ENCODE measurements around the gene TRIM69.
"Not testable (repeated sequence)": the region's sequence is repeated elsewhere in the genome, so short reads cannot be mapped to it uniquely, and the experiment has no call there.

Gene TRIM69

DNA sequence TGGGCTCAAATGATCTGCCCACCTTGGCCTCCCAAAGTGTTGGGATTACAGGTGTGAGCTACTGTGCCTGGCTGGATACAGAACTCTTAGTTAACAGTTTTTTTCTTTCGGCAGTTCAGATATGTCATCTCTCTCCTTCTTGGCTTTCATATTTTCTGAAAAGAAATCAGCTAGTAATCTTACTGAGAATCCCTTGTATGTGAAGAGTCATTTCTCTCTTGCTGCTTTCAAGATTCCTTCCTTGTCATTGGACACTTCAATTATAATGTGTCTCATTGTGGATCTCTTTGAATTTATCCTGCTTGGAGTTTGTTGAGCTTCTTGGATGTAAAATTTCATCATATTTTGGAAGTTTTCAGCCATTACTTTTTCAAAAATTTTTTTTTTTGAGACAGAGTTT is 17.0 kb downstream of the TRIM69 start:
- DNase-seq, result no peak

GRCh38 chr15:44763187-44763586 is 26.9 kb downstream of the TRIM69 start:
- DNase-seq, result no peak

GRCh38 chr15:44763848-44764247 is 27.5 kb downstream of the TRIM69 start:
- no peak for DNase-seq

DNA sequence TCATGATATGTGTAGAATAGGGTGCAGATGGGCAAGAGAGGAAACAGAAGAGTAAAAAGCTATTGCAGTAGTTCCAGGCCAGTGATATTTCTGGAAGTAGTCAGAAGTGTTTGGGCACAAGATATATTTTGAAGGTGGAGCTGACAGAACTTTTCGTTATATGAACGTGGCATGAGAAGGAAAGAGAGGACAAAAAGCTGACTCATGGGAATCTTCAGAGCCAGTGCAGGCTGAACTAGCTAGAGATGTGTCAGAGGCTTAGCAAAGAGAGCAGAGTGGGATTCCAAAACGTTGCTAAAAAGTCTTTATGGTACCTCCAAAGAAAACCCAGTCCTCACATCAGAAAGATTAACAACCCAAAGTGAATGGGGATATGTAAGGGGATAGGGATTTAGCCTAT is 28.7 kb downstream of the TRIM69 start:
- DNase-seq, result no peak

DNA sequence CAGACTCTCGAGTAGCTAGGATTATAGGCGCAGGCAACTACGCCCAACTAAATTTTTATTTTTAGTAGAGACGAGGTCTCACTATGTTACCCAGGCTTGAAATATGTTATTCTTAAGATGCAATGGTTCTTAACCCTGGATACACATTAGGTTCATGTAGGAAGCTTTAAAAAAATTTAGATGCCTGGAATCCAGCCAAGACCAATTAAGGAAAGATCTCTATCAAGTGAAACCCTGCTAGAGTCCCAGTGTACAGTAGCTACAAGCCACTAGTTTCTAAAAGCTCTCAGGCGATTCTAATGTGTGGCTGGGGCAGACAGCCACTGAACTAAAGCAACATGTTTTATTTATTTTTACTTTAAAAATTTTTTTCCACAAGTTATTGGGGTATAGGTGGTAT is 33.2 kb downstream of the TRIM69 start:
- no peak for DNase-seq

DNA sequence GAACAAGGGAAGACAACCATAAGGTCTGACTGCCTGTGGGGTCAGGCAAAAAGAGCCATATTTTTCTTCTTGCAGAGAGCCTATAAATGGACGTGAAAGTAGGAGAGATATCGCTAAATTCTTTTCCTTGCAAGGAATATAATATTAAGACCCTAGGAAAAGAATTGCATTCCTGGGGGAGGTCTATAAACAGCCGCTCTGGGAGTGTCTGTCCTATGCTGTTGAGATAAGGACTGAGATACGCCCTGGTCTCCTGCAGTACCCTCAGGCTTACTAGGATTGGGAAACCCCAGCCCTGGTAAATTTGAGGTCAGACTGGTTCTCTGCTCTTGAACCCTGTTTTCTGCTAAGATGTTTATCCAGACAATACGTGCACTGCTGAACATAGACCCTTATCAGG is 34.4 kb downstream of the TRIM69 start:
- not testable (repeated sequence) for DNase-seq

DNA sequence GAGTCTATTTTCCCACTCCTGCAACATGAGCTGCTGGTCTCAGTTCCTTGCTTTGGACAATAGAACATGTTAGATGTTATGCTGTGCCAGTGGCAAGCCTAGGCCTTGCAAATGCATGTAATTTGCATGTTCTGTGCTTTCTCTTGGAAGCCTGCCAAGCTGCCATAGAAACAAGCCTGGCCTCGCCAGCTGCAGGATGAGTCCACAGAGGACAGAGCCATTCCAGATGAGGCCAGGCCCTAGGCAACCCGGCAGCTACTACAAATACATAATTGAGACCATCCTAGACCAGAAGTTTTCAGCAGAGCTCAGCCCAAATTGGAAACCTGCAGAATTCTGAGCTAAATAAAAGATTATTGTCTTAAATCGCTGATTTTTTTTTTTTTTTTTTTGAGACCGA is 39.6 kb downstream of the TRIM69 start:
- DNase-seq, result no peak

GRCh38 chr15:44779761-44780160 is 43.4 kb downstream of the TRIM69 start:
- DNase-seq, result no peak

DNA sequence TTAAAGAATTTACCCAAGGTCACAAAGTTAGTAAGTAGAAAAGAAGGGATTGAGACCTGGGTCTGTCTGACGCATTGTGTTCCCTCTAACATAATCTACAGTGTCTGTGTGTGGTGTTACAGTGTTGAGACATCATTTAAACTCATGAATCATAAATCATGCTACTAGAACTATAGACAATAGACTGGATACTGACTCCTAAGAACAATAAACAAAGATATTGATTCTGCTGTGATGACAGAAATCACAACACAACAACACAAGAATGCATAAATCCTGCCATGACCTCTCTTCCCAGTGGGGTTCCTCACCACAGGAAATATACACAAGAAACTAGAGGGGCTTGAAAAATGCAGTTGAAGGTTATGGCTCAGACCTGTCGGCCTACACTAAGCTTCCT is 44.3 kb downstream of the TRIM69 start:
- DNase-seq, result no peak

GRCh38 chr15:44781128-44781810 is 44.9 kb downstream of the TRIM69 start:
- DNase-seq, result no peak

DNA sequence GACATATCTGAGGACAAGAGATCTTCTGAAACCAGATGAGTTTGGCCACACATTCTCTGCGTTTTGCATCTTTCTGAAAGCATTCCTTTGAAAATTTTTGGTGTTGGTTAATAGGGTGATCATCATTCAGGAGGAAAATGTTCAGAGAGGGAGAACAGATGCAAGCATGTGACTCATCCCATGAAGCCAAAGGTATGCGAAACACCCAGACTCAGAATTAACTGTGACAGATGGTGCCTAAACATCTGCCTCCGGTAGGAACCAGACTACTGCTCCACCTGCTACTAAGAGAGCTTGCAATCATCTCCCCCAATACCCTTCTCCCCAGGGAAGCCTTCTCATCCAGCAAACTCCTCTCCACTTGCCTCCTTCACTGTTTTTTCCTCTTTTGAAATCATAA is 46.2 kb downstream of the TRIM69 start:
- DNase-seq, result no peak

- DNase-seq, result not testable (repeated sequence)
Measured at GRCh38 chr15:44784918-44785274, 48.6 kb downstream of the TRIM69 start.

- no peak for DNase-seq
Measured at GRCh38 chr15:44788748-44789147, 52.4 kb downstream of the TRIM69 start.

- no peak for DNase-seq
Measured at GRCh38 chr15:44790215-44790614, 53.9 kb downstream of the TRIM69 start.

GRCh38 chr15:44790656-44791055 is 54.3 kb downstream of the TRIM69 start:
- DNase-seq, result no peak

DNA sequence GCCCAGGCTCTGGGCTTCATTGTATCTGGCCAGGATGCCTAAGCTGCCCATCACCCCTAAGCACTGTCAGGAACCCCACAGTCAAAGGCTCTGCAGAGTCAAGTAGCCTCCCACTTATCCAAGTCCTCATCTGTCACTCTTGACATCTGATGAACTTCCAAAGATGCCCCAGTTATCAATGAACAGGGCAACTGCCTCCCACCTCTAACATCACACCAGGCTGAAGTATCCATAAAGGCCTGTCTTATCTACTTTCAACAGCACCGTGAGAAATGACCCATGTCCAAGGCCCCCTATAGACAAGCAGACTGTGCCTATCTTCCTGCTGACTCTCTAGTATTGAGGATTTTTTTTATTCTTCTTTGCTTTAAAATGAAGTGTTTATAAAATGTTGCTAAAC is 56.4 kb downstream of the TRIM69 start:
- DNase-seq, result no peak

DNA sequence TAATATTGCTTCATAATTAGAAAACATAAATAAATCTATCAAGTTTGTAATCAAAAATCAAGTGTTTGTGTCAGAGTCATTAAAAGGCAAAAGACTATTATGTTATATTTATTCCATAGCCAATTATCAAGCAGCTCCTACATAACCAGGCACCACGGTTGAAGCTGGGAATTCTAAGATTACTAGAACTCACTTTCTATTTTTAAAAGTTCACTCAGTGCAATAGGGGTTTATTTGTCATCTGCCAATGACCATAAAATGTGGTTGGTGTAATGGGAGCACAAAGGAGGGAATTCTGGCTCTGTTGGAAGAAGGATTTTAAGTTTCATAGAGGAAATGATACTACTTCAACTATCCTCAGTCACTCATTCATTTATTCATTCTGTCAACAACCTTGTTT is 57.7 kb downstream of the TRIM69 start:
- DNase-seq, result no peak

GRCh38 chr15:44796508-44796907 is 60.2 kb downstream of the TRIM69 start:
- no peak for DNase-seq

DNA sequence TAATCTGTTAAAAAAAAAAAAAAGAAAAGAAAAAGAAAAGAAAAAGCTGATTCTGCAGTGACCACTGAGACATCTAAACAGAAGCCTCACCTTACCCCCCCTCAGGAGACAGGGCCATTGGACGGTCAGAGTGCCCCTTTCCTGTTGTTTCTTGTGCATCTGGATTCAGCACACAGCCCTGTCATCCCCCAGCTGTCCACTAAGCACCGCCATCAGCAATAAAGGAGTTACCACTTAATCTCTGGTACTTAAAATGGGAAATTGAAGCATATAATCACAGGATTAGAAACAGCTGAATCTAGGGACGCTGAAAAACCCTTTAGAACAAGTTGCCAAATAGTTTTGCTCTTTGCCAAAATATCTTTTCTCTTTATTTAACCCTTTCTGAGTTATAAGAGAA is 62.5 kb downstream of the TRIM69 start:
- no peak for DNase-seq

- no peak for DNase-seq
Measured at GRCh38 chr15:44801364-44801763, 65.0 kb downstream of the TRIM69 start.

GRCh38 chr15:44801797-44802196 is 65.5 kb downstream of the TRIM69 start:
- no peak for DNase-seq

- no peak for DNase-seq
Measured at GRCh38 chr15:44802336-44802735, 66.0 kb downstream of the TRIM69 start.

GRCh38 chr15:44804298-44805046 is 68.1 kb downstream of the TRIM69 start:
- DNase-seq, result no peak

DNA sequence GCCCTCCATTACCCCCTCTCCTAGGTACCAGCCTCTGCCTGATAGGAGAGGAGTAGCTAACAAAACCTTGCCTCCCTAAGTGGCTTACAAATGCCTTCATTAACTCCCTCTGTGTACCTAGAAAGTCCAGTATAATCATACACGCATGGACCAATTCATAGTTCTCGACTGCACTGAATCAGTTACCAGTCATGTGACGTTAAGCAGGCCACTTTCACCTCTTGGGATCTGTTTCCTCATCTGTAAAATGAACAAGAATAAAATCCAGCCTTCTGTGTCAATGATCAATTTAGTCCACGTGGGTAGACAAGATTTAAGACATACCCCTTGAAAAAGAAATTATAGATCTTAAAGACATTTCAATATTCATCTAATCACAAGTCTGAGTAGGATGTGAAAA is 72.2 kb downstream of the TRIM69 start:
- no peak for DNase-seq

DNA sequence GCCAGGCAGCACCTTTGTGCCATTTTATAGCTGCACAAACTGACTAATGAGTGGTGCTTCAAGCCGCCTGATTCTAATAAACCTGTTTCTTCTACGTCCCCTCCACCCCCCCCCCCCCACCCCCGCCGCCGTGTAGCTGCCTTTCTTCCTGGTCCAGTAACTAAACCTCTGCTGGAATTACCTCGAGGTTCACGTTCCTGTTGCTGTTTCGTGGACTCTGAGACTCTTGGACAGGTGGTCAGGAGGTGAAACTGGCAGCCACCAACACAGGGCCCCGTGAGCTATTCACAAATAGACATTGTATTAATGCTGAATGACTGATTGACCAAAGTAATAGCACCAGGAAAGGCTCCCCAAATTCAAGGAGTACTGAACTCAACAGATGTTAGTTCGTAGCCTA is 73.9 kb downstream of the TRIM69 start:
- DNase-seq, result no peak
